ENCODE data around the gene CCDC6.
A peak's percentile ranks its signal among the peaks of the same experiment; 100 is the strongest.

The CCDC6 gene

GRCh38 chr10:59917922-59918321 lies 11.6 kb upstream of the CCDC6 start:
- no peaks in the 10 kb centered on the region for H3K27me3 ChIP-seq (ENCODE audit: low read depth)
- H3K9me3 ChIP-seq: 0 out of 2 replicates have a peak, but pooled peaks cover 2% of the 10 kb centered on the region
- no peaks in the 10 kb centered on the region for H3K4me1 ChIP-seq
- in situ Hi-C loops (cut with MboI; ENCODE audit: low sequenced_read_pairs): no loop called here
- no peaks in the 10 kb centered on the region for H3K36me3 ChIP-seq (replicated peaks)
- no peak for DNase-seq (ENCODE audit: low spot score in 2 of 2)
- H3K4me3 ChIP-seq: no peak overlapping the region

DNA sequence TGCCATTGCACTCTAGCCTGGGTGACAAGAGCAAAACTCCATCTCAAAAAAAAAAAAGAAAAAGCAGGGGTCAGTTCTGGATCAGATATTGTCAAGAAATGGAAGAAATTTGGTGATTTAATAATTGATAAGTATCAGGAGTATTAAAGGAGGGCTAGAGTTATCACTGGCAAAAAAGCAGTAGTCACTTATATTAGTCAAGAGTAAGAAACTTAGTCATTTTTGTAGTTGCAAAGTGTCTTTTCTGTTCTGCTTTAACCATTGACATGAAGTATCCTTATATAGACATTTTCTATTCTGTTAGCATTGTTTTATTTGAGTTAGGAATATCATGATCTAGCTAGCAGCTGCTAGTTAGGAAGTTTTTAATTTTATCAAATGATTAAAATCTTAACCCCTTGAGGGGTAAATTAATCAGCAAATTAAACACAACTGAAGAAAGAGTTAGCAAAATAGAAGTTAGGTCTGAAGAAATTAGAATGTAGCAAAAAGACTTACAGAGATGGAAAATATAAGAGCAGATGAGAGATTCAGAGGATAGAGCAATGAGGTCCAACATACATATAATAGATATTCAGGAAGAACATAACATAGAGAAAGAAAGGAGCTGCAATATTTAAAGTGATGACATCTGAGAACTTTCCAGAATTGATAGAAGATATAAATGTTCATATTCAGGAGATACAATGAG lies 7.3 kb upstream of the CCDC6 start:
- peaks cover 5% of the 10 kb centered on the region; the same call in 1 of the 2 replicates for H3K4me1 ChIP-seq
- DNase-seq (ENCODE audit: low spot score in 2 of 2): no peak
- no peak overlapping the region for H3K4me3 ChIP-seq
- in situ Hi-C loops (cut with MboI; ENCODE audit: low sequenced_read_pairs): no loop called here
- no peaks in the 10 kb centered on the region for H3K36me3 ChIP-seq (replicated peaks)
- H3K9me3 ChIP-seq: 0 out of 2 replicates have a peak, but pooled peaks cover 2% of the 10 kb centered on the region
- no peaks in the 10 kb centered on the region for H3K27me3 ChIP-seq (ENCODE audit: low read depth)

- Histone ChIP-seq H3K4me1 (peaks cover 19% of the 10 kb centered on the region), H3K4me3 (no peak overlapping the region), H3K9me3 (0 out of 2 replicates have a peak, but pooled peaks cover 2% of the 10 kb centered on the region), H3K27me3 (ENCODE audit: low read depth) (no peaks in the 10 kb centered on the region), H3K36me3 (replicated peaks) (no peaks in the 10 kb centered on the region)
- in situ Hi-C loops (cut with MboI; ENCODE audit: low sequenced_read_pairs): no loop called here
- no peak for DNase-seq (ENCODE audit: low spot score in 2 of 2)
Observed at GRCh38 chr10:59910867-59911266, 4.5 kb upstream of the CCDC6 start.

DNA sequence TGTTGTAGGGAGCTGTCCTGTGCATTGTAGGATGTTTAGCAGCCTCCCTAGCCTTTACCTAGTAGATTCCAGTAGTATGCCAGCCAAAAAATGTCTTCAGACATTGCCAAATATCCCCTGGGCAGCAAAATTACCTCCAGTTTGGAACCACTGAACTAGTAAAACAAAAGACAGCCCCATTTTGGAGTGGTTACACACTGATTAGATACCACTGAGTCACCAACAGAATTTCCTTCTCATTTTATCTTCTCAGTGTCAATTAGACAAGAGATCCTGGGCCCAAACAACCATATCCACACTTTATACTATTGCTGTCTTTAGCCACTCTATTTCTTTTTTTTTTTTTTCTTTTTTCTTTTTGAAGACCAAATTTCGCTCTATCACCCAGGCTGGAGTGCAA lies 3.5 kb upstream of the CCDC6 start:
- Histone ChIP-seq H3K9me3 (0 out of 2 replicates have a peak, but pooled peaks cover 2% of the 10 kb centered on the region), H3K4me1 (peaks cover 19% of the 10 kb centered on the region), H3K4me3 (no peak overlapping the region), H3K36me3 (replicated peaks) (no peaks in the 10 kb centered on the region), H3K27me3 (ENCODE audit: low read depth) (no peaks in the 10 kb centered on the region)
- DNase-seq (ENCODE audit: low spot score in 2 of 2): no peak
- in situ Hi-C loops (cut with MboI; ENCODE audit: low sequenced_read_pairs): no loop called here

- Histone ChIP-seq H3K27me3 (ENCODE audit: low read depth) (no peaks in the 10 kb centered on the region), H3K36me3 (replicated peaks) (no peaks in the 10 kb centered on the region), H3K4me3 (no peak overlapping the region; the same call in 1 of the 2 replicates), H3K4me1 (peaks cover 26% of the 10 kb centered on the region), H3K9me3 (0 out of 2 replicates have a peak, but pooled peaks cover 2% of the 10 kb centered on the region)
- DNase-seq (ENCODE audit: low spot score in 2 of 2): no peak
- in situ Hi-C loops (cut with MboI; ENCODE audit: low sequenced_read_pairs): no loop called here
Observed at GRCh38 chr10:59908808-59909143, 2.4 kb upstream of the CCDC6 start.

GRCh38 chr10:59907918-59908807 lies 1.8 kb upstream of the CCDC6 start:
- Histone ChIP-seq H3K4me1 (peaks cover 26% of the 10 kb centered on the region), H3K4me3 (peak overlapping the region; percentile 10), H3K36me3 (replicated peaks) (no peaks in the 10 kb centered on the region), H3K9me3 (0 out of 2 replicates have a peak, but pooled peaks cover 1% of the 10 kb centered on the region), H3K27me3 (ENCODE audit: low read depth) (no peaks in the 10 kb centered on the region)
- DNase-seq (ENCODE audit: low spot score in 2 of 2): peak; percentile 84 to 91
- in situ Hi-C loops (cut with MboI; ENCODE audit: low sequenced_read_pairs): no loop called here

GRCh38 chr10:59907537-59907917 lies 1.2 kb upstream of the CCDC6 start:
- Histone ChIP-seq H3K4me3 (peak overlapping the region; percentile 79; the same call in 1 of the 2 replicates), H3K9me3 (no peaks in the 10 kb centered on the region), H3K36me3 (replicated peaks) (no peaks in the 10 kb centered on the region), H3K4me1 (peaks cover 26% of the 10 kb centered on the region), H3K27me3 (ENCODE audit: low read depth) (no peaks in the 10 kb centered on the region)
- DNase-seq (ENCODE audit: low spot score in 2 of 2): no peak
- in situ Hi-C loops (cut with MboI; ENCODE audit: low sequenced_read_pairs): no loop called here

DNA sequence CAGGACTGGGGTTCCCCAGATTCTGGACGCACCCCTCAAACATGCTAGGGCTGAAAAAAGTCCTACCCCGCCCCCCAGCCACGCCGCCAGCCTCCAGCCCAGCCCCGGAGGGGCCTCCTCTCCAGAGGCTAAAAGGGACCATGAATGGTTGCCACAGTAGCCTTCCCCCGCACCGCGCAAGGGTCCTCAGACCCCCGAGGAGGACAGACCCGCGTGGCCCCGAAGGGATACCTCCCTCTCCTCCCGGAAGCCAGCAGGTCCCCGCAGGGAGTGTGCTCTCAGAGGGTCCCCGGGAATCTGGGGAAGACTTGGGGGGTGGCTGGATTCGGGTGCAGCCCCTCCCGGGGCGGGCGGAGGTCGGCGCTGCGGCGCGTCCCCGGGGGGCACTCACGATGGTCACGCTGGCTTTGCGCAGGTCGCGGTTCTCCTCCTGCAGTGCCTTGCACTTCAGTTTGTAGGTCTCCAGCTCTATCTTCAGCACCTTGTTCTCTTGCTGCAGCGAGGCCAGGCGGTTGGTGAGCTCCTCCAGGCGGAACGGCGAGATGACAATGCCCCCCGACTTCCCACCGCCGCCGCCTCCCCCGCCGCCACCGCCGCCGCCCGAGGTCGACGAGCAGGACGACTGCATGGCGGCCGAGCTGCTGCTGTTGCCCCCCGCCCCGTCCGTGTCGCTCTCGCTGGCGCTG lies 482 bp downstream of the CCDC6 start:
- Histone ChIP-seq H3K36me3 (replicated peaks) (no peaks in the 10 kb centered on the region), H3K4me1 (peaks cover 26% of the 10 kb centered on the region), H3K4me3 (peak overlapping the region; percentile 79), H3K27me3 (ENCODE audit: low read depth) (no peaks in the 10 kb centered on the region), H3K9me3 (no peaks in the 10 kb centered on the region)
- in situ Hi-C loops (cut with MboI; ENCODE audit: low sequenced_read_pairs): no loop called here
- DNase-seq (ENCODE audit: low spot score in 2 of 2): peak in 1 of 2 experiments; percentile 26

DNA sequence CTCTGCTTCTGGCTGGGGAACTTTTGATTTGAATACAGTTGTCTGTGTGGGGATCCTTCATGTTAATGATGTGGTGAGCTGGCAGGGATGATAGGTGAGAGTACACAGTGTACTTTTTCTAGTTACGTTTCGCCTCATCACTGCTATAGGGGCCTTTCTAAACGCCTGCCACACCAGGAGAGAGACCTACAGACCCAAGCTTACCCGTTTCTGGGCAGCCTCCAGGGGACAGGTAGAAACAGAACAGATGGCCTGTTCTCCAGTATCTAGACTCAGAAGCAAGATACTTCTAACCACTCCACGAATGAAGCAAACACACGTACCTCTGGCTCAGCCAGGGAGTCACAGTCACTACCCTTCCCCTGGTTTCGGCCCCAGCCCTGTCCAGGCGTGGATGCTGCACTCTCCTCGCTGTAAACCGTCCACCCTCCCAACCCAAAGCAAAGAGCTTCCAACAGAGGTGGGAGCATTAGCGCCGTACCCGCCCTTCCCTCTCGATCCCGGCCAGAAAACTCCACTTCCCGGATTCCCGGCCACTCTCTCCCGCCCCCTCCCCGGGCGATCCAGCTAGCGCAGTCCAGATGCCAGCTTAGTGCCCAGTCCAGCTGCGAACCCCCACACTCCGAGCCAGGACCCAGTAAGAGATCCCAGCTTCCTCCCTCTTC lies 1.2 kb downstream of the CCDC6 start:
- DNase-seq (ENCODE audit: low spot score in 2 of 2): peak in 1 of 2 experiments; percentile 64
- Histone ChIP-seq H3K27me3 (ENCODE audit: low read depth) (no peaks in the 10 kb centered on the region), H3K9me3 (no peaks in the 10 kb centered on the region), H3K36me3 (replicated peaks) (no peaks in the 10 kb centered on the region), H3K4me3 (peak overlapping the region; percentile 79), H3K4me1 (peaks cover 26% of the 10 kb centered on the region)
- in situ Hi-C loops (cut with MboI; ENCODE audit: low sequenced_read_pairs): no loop called here

- DNase-seq (ENCODE audit: low spot score in 2 of 2): peak in 1 of 2 experiments; percentile 26
- no peaks in the 10 kb centered on the region for H3K36me3 ChIP-seq (replicated peaks)
- H3K4me1 ChIP-seq: peaks cover 26% of the 10 kb centered on the region
- peak overlapping the region; percentile 79 for H3K4me3 ChIP-seq
- H3K27me3 ChIP-seq (ENCODE audit: low read depth): no peaks in the 10 kb centered on the region
- in situ Hi-C loops (cut with MboI; ENCODE audit: low sequenced_read_pairs): no loop called here
- no peaks in the 10 kb centered on the region for H3K9me3 ChIP-seq
Observed at GRCh38 chr10:59904426-59905065, 1.8 kb downstream of the CCDC6 start.

DNA sequence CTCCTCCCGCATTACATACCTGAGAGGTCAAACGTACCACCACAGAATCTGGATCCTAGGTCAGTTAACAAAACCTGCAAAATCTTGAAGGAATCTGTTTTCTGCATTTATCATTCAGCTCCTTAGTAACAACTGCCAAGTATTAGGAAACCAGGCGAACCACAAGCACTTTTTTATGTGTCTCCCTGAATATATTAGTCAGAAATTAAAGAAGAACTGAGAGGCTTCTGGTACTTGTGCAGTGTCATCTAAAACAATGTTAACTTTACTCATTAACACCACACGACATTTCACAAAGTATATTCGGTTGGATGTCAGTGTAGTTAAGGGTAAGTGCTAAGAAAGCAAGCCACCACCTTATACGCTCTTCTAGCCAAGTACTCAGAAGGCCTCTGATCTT lies 2.5 kb downstream of the CCDC6 start:
- no peaks in the 10 kb centered on the region for H3K27me3 ChIP-seq (ENCODE audit: low read depth)
- in situ Hi-C loops (cut with MboI; ENCODE audit: low sequenced_read_pairs): no loop called here
- no peak for DNase-seq (ENCODE audit: low spot score in 2 of 2)
- H3K36me3 ChIP-seq (replicated peaks): no peaks in the 10 kb centered on the region
- no peaks in the 10 kb centered on the region for H3K9me3 ChIP-seq
- peak overlapping the region; percentile 79; the same call in 1 of the 2 replicates for H3K4me3 ChIP-seq
- H3K4me1 ChIP-seq: peaks cover 28% of the 10 kb centered on the region

DNA sequence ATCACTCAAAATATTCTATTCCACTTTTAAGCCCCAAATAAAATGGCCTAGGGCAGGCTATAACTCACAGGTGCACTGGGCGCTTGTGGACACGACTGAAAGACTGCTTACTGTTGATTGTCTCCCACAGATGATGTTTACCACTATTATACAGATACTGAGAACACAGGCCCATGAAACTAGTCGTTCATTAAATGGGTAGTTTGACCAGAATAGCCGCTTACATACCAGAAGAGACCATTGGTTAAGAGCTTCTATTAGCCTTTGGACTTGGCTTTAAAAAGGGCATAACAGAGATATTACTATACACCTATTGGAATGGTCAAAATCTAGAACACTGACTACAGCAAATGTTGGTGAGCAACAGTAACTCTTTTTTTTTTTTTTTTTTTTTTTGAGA lies 4.3 kb downstream of the CCDC6 start:
- no peak for DNase-seq (ENCODE audit: low spot score in 2 of 2)
- Histone ChIP-seq H3K4me3 (no peak overlapping the region), H3K36me3 (replicated peaks) (no peaks in the 10 kb centered on the region), H3K9me3 (no peaks in the 10 kb centered on the region), H3K4me1 (peaks cover 24% of the 10 kb centered on the region), H3K27me3 (ENCODE audit: low read depth) (no peaks in the 10 kb centered on the region)
- in situ Hi-C loops (cut with MboI; ENCODE audit: low sequenced_read_pairs): no loop called here

DNA sequence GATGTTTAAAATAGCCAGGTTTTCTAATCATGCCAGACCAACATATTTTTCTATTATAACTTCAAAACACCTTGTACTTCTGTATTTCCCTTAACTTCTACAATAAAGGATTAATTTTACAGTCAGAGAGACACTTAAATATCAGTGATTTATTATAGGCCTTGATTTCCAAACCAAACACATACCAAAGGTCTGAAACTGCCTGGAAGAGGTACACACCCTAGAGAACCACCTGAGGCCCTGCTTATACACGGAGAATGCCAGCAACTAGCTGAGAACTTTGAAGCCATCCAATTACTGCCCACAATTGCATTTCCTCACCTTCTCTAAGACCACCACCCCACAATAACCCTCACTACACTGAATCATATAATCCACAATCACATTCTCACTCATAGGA lies 4.9 kb downstream of the CCDC6 start:
- no peak for DNase-seq (ENCODE audit: low spot score in 2 of 2)
- Histone ChIP-seq H3K4me3 (no peak overlapping the region), H3K4me1 (peaks cover 21% of the 10 kb centered on the region), H3K27me3 (ENCODE audit: low read depth) (no peaks in the 10 kb centered on the region), H3K9me3 (no peaks in the 10 kb centered on the region), H3K36me3 (replicated peaks) (no peaks in the 10 kb centered on the region)
- in situ Hi-C loops (cut with MboI; ENCODE audit: low sequenced_read_pairs): no loop called here
